ENCODE data around the gene KAT6B.

The KAT6B gene

DNA sequence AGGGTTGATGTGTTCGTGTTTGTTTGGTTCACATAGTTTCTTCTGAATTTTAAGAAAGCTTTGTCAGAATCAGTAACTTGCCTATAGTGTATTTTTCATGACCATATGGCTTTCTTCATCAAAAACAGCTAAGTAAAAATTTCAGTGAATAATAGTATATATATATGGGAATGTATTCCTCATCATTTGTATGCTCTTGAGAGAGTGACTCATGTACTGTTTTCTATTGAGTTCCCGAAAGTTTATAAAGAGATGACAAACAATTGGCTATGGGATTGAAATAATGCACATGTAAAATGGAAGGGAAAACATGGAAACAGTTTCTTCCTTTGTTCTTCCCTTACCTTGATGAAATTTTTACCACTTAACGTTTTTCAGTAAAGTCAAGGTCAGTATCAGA lies 56.4 kb downstream of the KAT6B start:
- no peak overlapping the region for H2AK5ac ChIP-seq (ENCODE audit: low read depth, low read length)

DNA sequence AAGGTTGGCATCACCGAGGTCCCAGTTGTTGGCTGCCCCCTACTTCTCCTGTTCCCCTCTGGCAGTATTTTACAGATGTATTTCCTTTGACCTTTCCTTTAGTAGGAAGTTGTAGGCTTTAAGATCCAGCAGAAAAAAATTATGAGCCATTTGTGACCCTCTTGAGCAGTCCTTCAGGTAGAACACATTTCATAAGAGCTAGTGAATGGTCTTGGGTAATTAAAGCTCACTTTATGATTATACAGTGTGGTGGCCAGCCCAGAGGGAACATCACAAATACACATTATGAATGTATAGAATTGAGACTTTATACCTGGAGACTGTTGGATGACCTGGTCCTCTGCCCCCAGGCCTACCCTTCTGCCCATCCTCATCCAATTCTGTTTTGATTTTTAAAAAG lies 57.0 kb downstream of the KAT6B start:
- no peak overlapping the region for H2AFZ ChIP-seq (ENCODE audit: low read length)
- no peak overlapping the region for H3K18ac ChIP-seq (ENCODE audit: low read length)
- H3K9ac ChIP-seq (ENCODE audit: low read depth, low read length, poor library complexity), result no peak overlapping the region
- no peak overlapping the region for H4K8ac ChIP-seq (ENCODE audit: low read depth, low read length)
- H3K23ac ChIP-seq (ENCODE audit: low read depth, low read length, poor library complexity), result no peak overlapping the region
- H3K9me3 ChIP-seq (replicated peaks in 1 of 2; ENCODE audit: control insufficient read depth in 2 of 2, insufficient read depth in 1 of 2, low read depth in 1 of 2, low read length in 2 of 2), result peaks cover 0 to 2% of the 10 kb centered on the region in 2 donors
- no peak overlapping the region for H3K14ac ChIP-seq (ENCODE audit: low read length)
- no peaks in the 10 kb centered on the region for H3K4me1 ChIP-seq (ENCODE audit: control insufficient read depth in 2 of 2, insufficient read depth in 1 of 2, low read depth in 1 of 2, low read length in 2 of 2)
- H2BK5ac ChIP-seq (ENCODE audit: low read length), result no peak overlapping the region
- no peaks in the 10 kb centered on the region for H3K79me1 ChIP-seq (ENCODE audit: low read depth, low read length)
- H2AK5ac ChIP-seq (ENCODE audit: low read depth, low read length), result no peak overlapping the region
- H2BK15ac ChIP-seq (ENCODE audit: low read length), result no peak overlapping the region
- H3K4ac ChIP-seq (ENCODE audit: low read length), result no peak overlapping the region
- H3K4me3 ChIP-seq (ENCODE audit: low read length in 2 of 2), result no peak overlapping the region
- H3K27ac ChIP-seq (replicated peaks; ENCODE audit: low read length), result no peak overlapping the region
- no peak overlapping the region for H2BK120ac ChIP-seq (ENCODE audit: low read depth, low read length)
- no peak overlapping the region for H2BK12ac ChIP-seq (ENCODE audit: low read length)
- no peak for DNase-seq (ENCODE audit: low spot score)
- H3K4me2 ChIP-seq (ENCODE audit: insufficient read depth, low read length, poor library complexity, severe bottlenecking), result no peak overlapping the region
- no peaks in the 10 kb centered on the region for H3K27me3 ChIP-seq (ENCODE audit: control insufficient read depth in 3 of 3, insufficient read depth in 3 of 3, low read depth in 1 of 3, low read length in 3 of 3)
- no CpG with 5 or more reads among the region's 1 CpG for WGBS, 2 donors (ENCODE audit: extremely low coverage in 2 of 2, insufficient read length in 2 of 2, insufficient replicate concordance in 1 of 2)
- H4K91ac ChIP-seq (ENCODE audit: low read depth, low read length, poor library complexity), result no peak overlapping the region
- no peaks in the 10 kb centered on the region for H3K36me3 ChIP-seq (replicated peaks in 1 of 2; ENCODE audit: control insufficient read depth in 2 of 2, insufficient read depth in 2 of 2, low read length in 2 of 2)

More for the DNA sequence above, 56.4 kb downstream of the KAT6B start:
- no peaks in the 10 kb centered on the region for H3K4me1 ChIP-seq (ENCODE audit: control insufficient read depth in 2 of 2, insufficient read depth in 1 of 2, low read depth in 1 of 2, low read length in 2 of 2)
- peaks cover 0 to 2% of the 10 kb centered on the region in 2 donors for H3K9me3 ChIP-seq (replicated peaks in 1 of 2; ENCODE audit: control insufficient read depth in 2 of 2, insufficient read depth in 1 of 2, low read depth in 1 of 2, low read length in 2 of 2)
- H3K9ac ChIP-seq (ENCODE audit: low read depth, low read length, poor library complexity), result no peak overlapping the region
- H2BK120ac ChIP-seq (ENCODE audit: low read depth, low read length), result no peak overlapping the region
- H3K18ac ChIP-seq (ENCODE audit: low read length), result no peak overlapping the region
- H4K91ac ChIP-seq (ENCODE audit: low read depth, low read length, poor library complexity), result no peak overlapping the region
- H4K8ac ChIP-seq (ENCODE audit: low read depth, low read length), result no peak overlapping the region
- H3K79me1 ChIP-seq (ENCODE audit: low read depth, low read length), result no peaks in the 10 kb centered on the region
- no peak overlapping the region for H2BK15ac ChIP-seq (ENCODE audit: low read length)
- no peak for DNase-seq (ENCODE audit: low spot score)
- H3K27me3 ChIP-seq (ENCODE audit: control insufficient read depth in 3 of 3, insufficient read depth in 3 of 3, low read depth in 1 of 3, low read length in 3 of 3), result no peaks in the 10 kb centered on the region
- no peak overlapping the region for H3K4ac ChIP-seq (ENCODE audit: low read length)
- no peak overlapping the region for H2BK5ac ChIP-seq (ENCODE audit: low read length)
- no peak overlapping the region for H3K14ac ChIP-seq (ENCODE audit: low read length)
- no peaks in the 10 kb centered on the region for H3K36me3 ChIP-seq (replicated peaks in 1 of 2; ENCODE audit: control insufficient read depth in 2 of 2, insufficient read depth in 2 of 2, low read length in 2 of 2)
- H2BK12ac ChIP-seq (ENCODE audit: low read length), result no peak overlapping the region
- WGBS, 2 donors (ENCODE audit: extremely low coverage in 2 of 2, insufficient read length in 2 of 2, insufficient replicate concordance in 1 of 2), result no CpG with 5 or more reads among the region's 3 CpGs
- H3K23ac ChIP-seq (ENCODE audit: low read depth, low read length, poor library complexity), result no peak overlapping the region
- no peak overlapping the region for H3K4me2 ChIP-seq (ENCODE audit: insufficient read depth, low read length, poor library complexity, severe bottlenecking)
- H2AFZ ChIP-seq (ENCODE audit: low read length), result no peak overlapping the region
- H3K27ac ChIP-seq (replicated peaks; ENCODE audit: low read length), result no peak overlapping the region
- H3K4me3 ChIP-seq (ENCODE audit: low read length in 2 of 2), result no peak overlapping the region

DNA sequence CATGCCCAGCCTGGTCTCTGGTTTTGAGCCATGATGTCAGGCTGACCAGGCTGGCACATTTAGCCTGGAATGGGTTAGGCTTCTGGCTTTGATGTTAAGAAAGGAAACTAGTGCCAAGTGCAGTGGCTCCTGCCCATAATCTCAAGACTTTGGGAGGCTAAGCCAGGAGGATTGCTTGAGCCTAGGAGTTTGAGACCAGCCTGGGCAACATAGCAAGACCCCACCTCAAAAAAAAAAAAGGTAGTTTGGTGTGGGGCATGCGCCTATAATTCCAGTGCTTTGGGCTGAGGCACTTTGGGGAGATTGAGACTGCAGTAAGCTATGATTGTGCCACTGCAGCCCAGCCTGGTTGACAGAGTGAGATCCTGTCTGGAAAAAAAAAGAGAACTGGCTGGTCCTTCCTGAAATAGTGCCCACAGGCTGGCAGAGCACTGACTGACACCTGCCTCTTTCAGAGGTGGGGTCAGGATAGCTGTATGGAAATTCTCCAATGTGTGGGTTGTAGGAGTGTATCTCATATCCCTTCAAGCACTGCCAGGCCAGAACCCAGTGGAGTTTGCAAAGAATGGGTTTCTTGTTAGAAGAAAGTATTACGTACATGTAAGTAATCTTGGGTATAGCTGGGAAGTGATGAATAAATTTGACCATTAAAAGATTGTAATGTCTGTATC lies 61.3 kb downstream of the KAT6B start:
- no peak overlapping the region for H2BK15ac ChIP-seq (ENCODE audit: low read length)
- H3K14ac ChIP-seq (ENCODE audit: low read length), result no peak overlapping the region
- H2AK5ac ChIP-seq (ENCODE audit: low read depth, low read length), result no peak overlapping the region
- H3K36me3 ChIP-seq (replicated peaks in 1 of 2; ENCODE audit: control insufficient read depth in 2 of 2, insufficient read depth in 2 of 2, low read length in 2 of 2), result no peaks in the 10 kb centered on the region
- no peaks in the 10 kb centered on the region for H3K9me3 ChIP-seq (replicated peaks in 1 of 2; ENCODE audit: control insufficient read depth in 2 of 2, insufficient read depth in 1 of 2, low read depth in 1 of 2, low read length in 2 of 2)
- H3K4me1 ChIP-seq (ENCODE audit: control insufficient read depth in 2 of 2, insufficient read depth in 1 of 2, low read depth in 1 of 2, low read length in 2 of 2), result peaks cover 0 to 2% of the 10 kb centered on the region in 2 donors
- H2BK5ac ChIP-seq (ENCODE audit: low read length), result no peak overlapping the region
- no peak overlapping the region for H3K9ac ChIP-seq (ENCODE audit: low read depth, low read length, poor library complexity)
- no peak for DNase-seq (ENCODE audit: low spot score)
- H4K91ac ChIP-seq (ENCODE audit: low read depth, low read length, poor library complexity), result no peak overlapping the region
- no peak overlapping the region for H4K8ac ChIP-seq (ENCODE audit: low read depth, low read length)
- no peak overlapping the region for H3K18ac ChIP-seq (ENCODE audit: low read length)
- H3K4ac ChIP-seq (ENCODE audit: low read length), result no peak overlapping the region
- H3K4me2 ChIP-seq (ENCODE audit: insufficient read depth, low read length, poor library complexity, severe bottlenecking), result no peak overlapping the region
- no peak overlapping the region for H2AFZ ChIP-seq (ENCODE audit: low read length)
- H3K4me3 ChIP-seq (ENCODE audit: low read length in 2 of 2), result no peak overlapping the region
- H3K79me1 ChIP-seq (ENCODE audit: low read depth, low read length), result peaks cover 3% of the 10 kb centered on the region
- no peak overlapping the region for H3K27ac ChIP-seq (replicated peaks; ENCODE audit: low read length)
- H3K23ac ChIP-seq (ENCODE audit: low read depth, low read length, poor library complexity), result no peak overlapping the region
- no CpG with 5 or more reads among the region's 2 CpGs for WGBS, 2 donors (ENCODE audit: extremely low coverage in 2 of 2, insufficient read length in 2 of 2, insufficient replicate concordance in 1 of 2)
- no peak overlapping the region for H2BK120ac ChIP-seq (ENCODE audit: low read depth, low read length)
- H3K27me3 ChIP-seq (ENCODE audit: control insufficient read depth in 3 of 3, insufficient read depth in 3 of 3, low read depth in 1 of 3, low read length in 3 of 3), result no peaks in the 10 kb centered on the region
- no peak overlapping the region for H2BK12ac ChIP-seq (ENCODE audit: low read length)

DNA sequence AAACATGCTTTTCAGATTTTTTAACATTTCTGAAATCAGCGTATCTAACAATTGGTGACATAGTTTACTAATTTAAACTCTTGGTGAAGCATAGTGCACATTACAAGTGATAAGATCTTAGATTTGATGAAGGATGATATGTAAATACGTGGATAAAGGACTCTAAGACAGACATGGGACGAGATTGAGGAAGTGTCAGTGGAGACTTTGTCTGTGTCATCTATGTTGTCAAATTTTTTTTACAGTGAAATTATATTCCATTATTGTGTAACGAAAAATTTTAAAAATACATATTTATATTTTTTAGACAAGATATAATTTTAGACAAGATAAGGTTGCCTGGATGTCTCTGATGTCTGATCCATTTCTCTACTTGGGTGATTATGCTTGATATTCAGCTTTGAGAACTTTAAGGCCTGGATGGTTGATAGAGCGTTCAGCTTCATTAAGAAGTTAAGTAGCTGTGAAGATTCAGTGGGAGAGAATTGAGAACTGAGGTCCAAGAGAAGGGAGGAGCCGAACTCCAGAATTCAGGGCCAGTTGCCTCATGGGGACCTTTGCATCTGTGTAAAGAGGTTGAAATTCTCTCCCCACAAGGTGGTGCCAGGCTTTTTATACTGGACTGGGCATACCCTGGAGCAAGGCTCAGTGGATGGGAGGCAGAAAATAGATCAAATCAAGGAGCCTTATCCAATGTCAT lies 62.7 kb downstream of the KAT6B start:
- no peak overlapping the region for H3K4me2 ChIP-seq (ENCODE audit: insufficient read depth, low read length, poor library complexity, severe bottlenecking)
- H3K27me3 ChIP-seq (ENCODE audit: control insufficient read depth in 3 of 3, insufficient read depth in 3 of 3, low read depth in 1 of 3, low read length in 3 of 3), result no peaks in the 10 kb centered on the region
- no peak overlapping the region for H2AK5ac ChIP-seq (ENCODE audit: low read depth, low read length)
- H3K36me3 ChIP-seq (replicated peaks in 1 of 2; ENCODE audit: control insufficient read depth in 2 of 2, insufficient read depth in 2 of 2, low read length in 2 of 2), result no peaks in the 10 kb centered on the region
- no peak overlapping the region for H2AFZ ChIP-seq (ENCODE audit: low read length)
- no peak overlapping the region for H3K18ac ChIP-seq (ENCODE audit: low read length)
- H4K8ac ChIP-seq (ENCODE audit: low read depth, low read length), result no peak overlapping the region
- no peak overlapping the region for H3K14ac ChIP-seq (ENCODE audit: low read length)
- no peak overlapping the region for H3K4me3 ChIP-seq (ENCODE audit: low read length in 2 of 2)
- DNase-seq (ENCODE audit: low spot score), result no peak
- H3K27ac ChIP-seq (replicated peaks; ENCODE audit: low read length), result no peak overlapping the region
- H2BK15ac ChIP-seq (ENCODE audit: low read length), result no peak overlapping the region
- no CpG with 5 or more reads among the region's 6 CpGs for WGBS, 2 donors (ENCODE audit: extremely low coverage in 2 of 2, insufficient read length in 2 of 2, insufficient replicate concordance in 1 of 2)
- no peaks in the 10 kb centered on the region for H3K9me3 ChIP-seq (replicated peaks in 1 of 2; ENCODE audit: control insufficient read depth in 2 of 2, insufficient read depth in 1 of 2, low read depth in 1 of 2, low read length in 2 of 2)
- H3K23ac ChIP-seq (ENCODE audit: low read depth, low read length, poor library complexity), result no peak overlapping the region
- no peak overlapping the region for H2BK12ac ChIP-seq (ENCODE audit: low read length)
- peaks cover 0 to 2% of the 10 kb centered on the region in 2 donors for H3K4me1 ChIP-seq (ENCODE audit: control insufficient read depth in 2 of 2, insufficient read depth in 1 of 2, low read depth in 1 of 2, low read length in 2 of 2)
- H3K79me1 ChIP-seq (ENCODE audit: low read depth, low read length), result peaks cover 3% of the 10 kb centered on the region
- no peak overlapping the region for H3K4ac ChIP-seq (ENCODE audit: low read length)
- H3K9ac ChIP-seq (ENCODE audit: low read depth, low read length, poor library complexity), result no peak overlapping the region
- no peak overlapping the region for H4K91ac ChIP-seq (ENCODE audit: low read depth, low read length, poor library complexity)
- no peak overlapping the region for H2BK5ac ChIP-seq (ENCODE audit: low read length)
- H2BK120ac ChIP-seq (ENCODE audit: low read depth, low read length), result no peak overlapping the region
